ENCODE results near the gene TTC38.

TTC38 gene

GRCh38 chr22:46318576-46318975 is 50.8 kb downstream of the TTC38 start:
- no peak overlapping the region for H3K4me3 ChIP-seq (replicated peaks; ENCODE audit: low read depth, low read length)
- no peak for DNase-seq (ENCODE audit: extremely low read depth, low read depth)
- TF ChIP-seq CTCF (IDR thresholded peaks at IDR 0.05; ENCODE audit: low read depth, low read length, missing control alignments), result no peak

- no peak for DNase-seq (ENCODE audit: extremely low read depth, low read depth)
- no peak overlapping the region for H3K4me3 ChIP-seq (replicated peaks; ENCODE audit: low read depth, low read length)
- no peak for TF ChIP-seq CTCF (IDR thresholded peaks at IDR 0.05; ENCODE audit: low read depth, low read length, missing control alignments)
These were observed 51.5 kb downstream of the TTC38 start for GRCh38 chr22:46319319-46319718.

GRCh38 chr22:46320166-46320710 is 52.4 kb downstream of the TTC38 start:
- H3K4me3 ChIP-seq (replicated peaks; ENCODE audit: low read depth, low read length), result no peak overlapping the region
- DNase-seq (ENCODE audit: extremely low read depth, low read depth), result no peak
- TF ChIP-seq CTCF (IDR thresholded peaks at IDR 0.05; ENCODE audit: low read depth, low read length, missing control alignments), result no peak

GRCh38 chr22:46320716-46321386 is 53.0 kb downstream of the TTC38 start:
- TF ChIP-seq CTCF (IDR thresholded peaks at IDR 0.05; ENCODE audit: low read depth, low read length, missing control alignments), result no peak
- H3K4me3 ChIP-seq (replicated peaks; ENCODE audit: low read depth, low read length), result no peak overlapping the region
- no peak for DNase-seq (ENCODE audit: extremely low read depth, low read depth)

GRCh38 chr22:46322711-46323110 is 54.9 kb downstream of the TTC38 start:
- no peak for TF ChIP-seq CTCF (IDR thresholded peaks at IDR 0.05; ENCODE audit: low read depth, low read length, missing control alignments)
- H3K4me3 ChIP-seq (replicated peaks; ENCODE audit: low read depth, low read length), result no peak overlapping the region
- no peak for DNase-seq (ENCODE audit: extremely low read depth, low read depth)

- no peak overlapping the region for H3K4me3 ChIP-seq (replicated peaks; ENCODE audit: low read depth, low read length)
- no peak for DNase-seq (ENCODE audit: extremely low read depth, low read depth)
- TF ChIP-seq CTCF (IDR thresholded peaks at IDR 0.05; ENCODE audit: low read depth, low read length, missing control alignments), result no peak
These were observed 55.4 kb downstream of the TTC38 start for GRCh38 chr22:46323162-46323561.

Measured in HFF-Myc (cell line).